ENCODE data around the gene FZR1. TPM values are rescaled to one million over a fixed set of nuclear protein-coding genes. Genes with fewer than 3 reads are reported as not detected.
A peak's percentile ranks its signal among the peaks of the same experiment; 100 is the strongest.

The FZR1 gene
- total and polyA plus RNA-seq, 2 of the 13 experiments (the other 11 are each of a cell fraction or from before 2014, with no cell fraction given) = 29.0 to 30.8 TPM

DNA sequence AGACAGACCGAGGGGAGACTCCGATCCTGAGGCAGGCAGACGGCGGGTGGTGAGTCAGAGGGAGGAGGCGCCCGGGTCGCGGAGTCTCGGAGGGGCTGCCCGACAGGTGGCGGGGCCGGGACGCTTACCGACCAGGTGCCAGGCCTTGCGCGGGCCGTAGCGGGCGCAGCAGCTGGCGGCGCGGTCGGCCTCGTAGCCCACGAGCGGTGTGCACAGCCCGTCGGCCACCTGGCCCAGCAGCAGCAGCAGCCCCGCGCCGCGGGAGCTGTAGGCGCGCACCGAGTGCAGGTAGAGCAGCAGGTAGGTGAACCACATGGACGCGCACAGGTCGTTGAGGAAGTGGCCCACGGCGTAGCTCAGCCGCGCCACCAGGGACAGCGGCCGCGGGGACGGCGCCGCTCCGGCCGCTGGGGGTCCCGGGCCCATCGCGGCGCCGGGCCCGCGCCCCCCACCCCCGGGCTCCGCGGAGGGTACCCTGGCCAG, 50.9 kb downstream of the FZR1 start (continued):
- no peak for TF ChIP-seq CEBPZ (IDR thresholded peaks at IDR 0.05; ENCODE audit: low read length)
- no peak for TF ChIP-seq SP4 (CRISPR knock-in tag; IDR thresholded peaks at IDR 0.05)
- TF ChIP-seq ZFP91 (CRISPR knock-in tag; IDR thresholded peaks at IDR 0.05; ENCODE audit: borderline replicate concordance) = no peak
- TF ChIP-seq, protein P1, sequence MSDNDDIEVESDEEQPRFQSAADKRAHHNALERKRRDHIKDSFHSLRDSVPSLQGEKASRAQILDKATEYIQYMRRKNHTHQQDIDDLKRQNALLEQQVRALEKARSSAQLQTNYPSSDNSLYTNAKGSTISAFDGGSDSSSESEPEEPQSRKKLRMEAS (IDR thresholded peaks at IDR 0.05) = peak; percentile 10
- TF ChIP-seq ZNF530 (CRISPR knock-in tag; IDR thresholded peaks at IDR 0.05; ENCODE audit: low read depth) = no peak
- TF ChIP-seq ZNF101 (CRISPR knock-in tag; IDR thresholded peaks at IDR 0.05; ENCODE audit: borderline replicate concordance, low read depth) = no peak
- TF ChIP-seq SKI (IDR thresholded peaks at IDR 0.05; ENCODE audit: partially characterized antibody) = peak; percentile 46
- TF ChIP-seq GABPB1 (CRISPR knock-in tag; IDR thresholded peaks at IDR 0.05) = no peak

All from HepG2 (cell line).